Mesothelial cell of epicardium (in vitro differentiated cells): ENCODE data around the gene LIN7A. TPM values are rescaled to one million over a fixed set of nuclear protein-coding genes. Genes with fewer than 3 reads are reported as not detected.
"Not testable (repeated sequence)": the region's sequence is repeated elsewhere in the genome, so short reads cannot be mapped to it uniquely, and the experiment has no call there.

Source experiments
- DNase-seq, 2 experiments: peaks; one replicate each; pipeline ENCODE4 v3.0.0; 2021; ENCODE audit warnings: low spot score in 2 of 2; ENCODE audit not compliant: unreplicated experiment in 2 of 2
- H3K27ac Mint-ChIP-seq: 2 replicates; pipeline ENCODE4 v1.8.0; 2021; ENCODE audit warnings: mixed read lengths
- H3K27me3 Mint-ChIP-seq: 2 replicates; pipeline ENCODE4 v1.8.0; 2021; ENCODE audit warnings: low read depth, mixed read lengths
- H3K36me3 Mint-ChIP-seq: 2 replicates; pipeline ENCODE4 v1.8.0; 2021; ENCODE audit warnings: mixed read lengths
- H3K4me1 Mint-ChIP-seq: 2 replicates; pipeline ENCODE4 v1.8.0; 2021; ENCODE audit warnings: mixed read lengths
- H3K4me3 Mint-ChIP-seq: 2 replicates; pipeline ENCODE4 v1.8.0; 2021; ENCODE audit warnings: mild to moderate bottlenecking, moderate library complexity, mixed read lengths
- H3K9me3 Mint-ChIP-seq: 2 replicates; pipeline ENCODE4 v1.8.0; 2021; ENCODE audit warnings: mixed read lengths
- total RNA-seq: library from RNA; stranded (reverse); gene quantifications from 3 replicates; pipeline ENCODE4 v1.2.1, GENCODE V29; 2021
- TF ChIP-seq, protein P1 (sequence below): fragments of 200-600 bp; sonication (generic); IDR thresholded peaks from one replicate; pipeline ENCODE4 v1.5.0; 2021; ENCODE audit warnings: antibody characterized with exemption; ENCODE audit not compliant: unreplicated experiment

LIN7A gene
- total RNA-seq, 1 donor from 2014 or later = 9.9 TPM

DNA sequence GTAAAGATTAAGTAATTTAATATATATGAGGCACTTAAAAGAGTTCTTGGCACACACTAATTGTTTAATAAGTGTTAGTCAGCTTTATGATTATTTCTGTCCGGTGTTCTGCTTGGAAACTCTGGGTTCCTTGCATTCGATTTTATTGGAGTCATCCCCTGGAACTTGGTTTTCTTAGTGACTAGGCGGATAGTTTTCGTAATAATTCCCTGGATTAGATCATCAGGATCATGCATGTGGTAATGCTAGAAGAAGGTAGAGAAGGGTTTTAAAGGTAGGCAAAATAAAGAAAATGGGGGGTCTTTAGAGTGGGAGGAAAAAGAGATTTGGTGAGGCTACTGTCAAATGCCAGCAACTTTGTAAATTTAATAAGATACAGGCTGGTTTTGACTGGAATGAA lies 132.6 kb downstream of the LIN7A start:
- no peak for DNase-seq
- TF ChIP-seq, protein P1, sequence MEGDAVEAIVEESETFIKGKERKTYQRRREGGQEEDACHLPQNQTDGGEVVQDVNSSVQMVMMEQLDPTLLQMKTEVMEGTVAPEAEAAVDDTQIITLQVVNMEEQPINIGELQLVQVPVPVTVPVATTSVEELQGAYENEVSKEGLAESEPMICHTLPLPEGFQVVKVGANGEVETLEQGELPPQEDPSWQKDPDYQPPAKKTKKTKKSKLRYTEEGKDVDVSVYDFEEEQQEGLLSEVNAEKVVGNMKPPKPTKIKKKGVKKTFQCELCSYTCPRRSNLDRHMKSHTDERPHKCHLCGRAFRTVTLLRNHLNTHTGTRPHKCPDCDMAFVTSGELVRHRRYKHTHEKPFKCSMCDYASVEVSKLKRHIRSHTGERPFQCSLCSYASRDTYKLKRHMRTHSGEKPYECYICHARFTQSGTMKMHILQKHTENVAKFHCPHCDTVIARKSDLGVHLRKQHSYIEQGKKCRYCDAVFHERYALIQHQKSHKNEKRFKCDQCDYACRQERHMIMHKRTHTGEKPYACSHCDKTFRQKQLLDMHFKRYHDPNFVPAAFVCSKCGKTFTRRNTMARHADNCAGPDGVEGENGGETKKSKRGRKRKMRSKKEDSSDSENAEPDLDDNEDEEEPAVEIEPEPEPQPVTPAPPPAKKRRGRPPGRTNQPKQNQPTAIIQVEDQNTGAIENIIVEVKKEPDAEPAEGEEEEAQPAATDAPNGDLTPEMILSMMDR = no peak
- no peaks in the 10 kb centered on the region for H3K27me3 Mint-ChIP-seq
- H3K9me3 Mint-ChIP-seq = peaks cover 7% of the 10 kb centered on the region
- peaks cover 1% of the 10 kb centered on the region for H3K4me1 Mint-ChIP-seq
- H3K36me3 Mint-ChIP-seq = peaks cover 9% of the 10 kb centered on the region
- no peak overlapping the region for H3K27ac Mint-ChIP-seq
- H3K4me3 Mint-ChIP-seq = no peak overlapping the region

DNA sequence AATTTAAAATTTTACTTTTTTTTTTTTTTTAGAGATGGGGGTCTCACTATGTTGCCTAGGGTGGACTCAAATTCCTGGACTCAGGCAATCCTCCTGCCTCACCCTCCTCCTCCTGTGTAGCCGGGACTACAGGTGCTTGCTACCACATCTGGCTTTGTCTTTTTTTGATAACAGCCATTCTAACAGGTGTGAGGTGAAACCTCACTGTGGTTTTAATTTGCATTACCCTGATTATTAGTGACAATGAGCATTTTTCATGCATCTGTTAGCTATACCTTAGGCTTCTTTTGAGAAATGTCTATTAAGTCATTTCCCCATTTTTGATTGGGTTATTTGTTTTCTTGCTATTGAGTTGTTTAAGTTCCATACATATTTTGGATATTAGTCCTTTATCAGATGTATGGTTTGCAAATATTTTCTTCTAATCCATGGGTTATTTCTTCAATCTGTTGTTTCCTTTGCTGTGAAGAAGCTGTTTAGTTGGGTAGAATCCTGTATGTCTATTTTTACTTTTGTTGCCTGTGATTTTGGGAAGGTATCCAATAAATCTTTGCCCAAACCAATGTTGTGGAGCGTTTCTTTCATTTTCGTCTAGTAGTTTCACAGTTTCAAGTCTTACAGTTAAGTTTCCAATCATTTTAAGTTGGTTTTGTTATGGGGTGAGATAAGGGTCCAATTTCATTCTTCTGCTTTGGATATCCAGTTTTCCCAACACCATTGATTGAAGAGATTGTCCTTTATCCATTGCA lies 134.9 kb downstream of the LIN7A start:
- TF ChIP-seq, protein P1 = no peak
- Mint-ChIP-seq H3K27ac (no peak overlapping the region), H3K36me3 (peaks cover 9% of the 10 kb centered on the region), H3K9me3 (peaks cover 7% of the 10 kb centered on the region), H3K4me3 (no peak overlapping the region), H3K27me3 (no peaks in the 10 kb centered on the region), H3K4me1 (no peaks in the 10 kb centered on the region)
- DNase-seq = no peak

DNA sequence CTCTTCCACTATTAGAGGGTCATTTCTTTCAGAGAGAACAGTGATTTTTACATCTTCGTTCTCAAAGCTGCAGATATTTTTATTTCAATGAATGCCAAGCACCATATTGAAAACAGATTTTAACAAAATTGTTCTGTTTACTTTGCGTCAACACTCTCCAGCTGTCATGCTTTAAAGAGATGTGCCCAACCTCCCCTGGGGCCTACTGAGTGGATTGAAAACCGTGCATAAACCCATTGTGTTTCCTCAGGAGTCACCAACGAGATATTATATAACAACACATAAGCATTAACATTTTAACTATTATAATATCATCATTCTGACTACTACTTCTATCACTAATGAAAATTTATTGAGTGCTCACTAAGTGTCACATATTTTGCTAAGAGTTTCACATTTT lies 139.5 kb downstream of the LIN7A start:
- H3K4me3 Mint-ChIP-seq = no peak overlapping the region
- H3K27ac Mint-ChIP-seq = no peak overlapping the region
- no peak for DNase-seq
- H3K9me3 Mint-ChIP-seq = peaks cover 4% of the 10 kb centered on the region
- TF ChIP-seq, protein P1 = no peak
- H3K27me3 Mint-ChIP-seq = no peaks in the 10 kb centered on the region
- peaks cover 7% of the 10 kb centered on the region for H3K36me3 Mint-ChIP-seq
- H3K4me1 Mint-ChIP-seq = peaks cover 6% of the 10 kb centered on the region

DNA sequence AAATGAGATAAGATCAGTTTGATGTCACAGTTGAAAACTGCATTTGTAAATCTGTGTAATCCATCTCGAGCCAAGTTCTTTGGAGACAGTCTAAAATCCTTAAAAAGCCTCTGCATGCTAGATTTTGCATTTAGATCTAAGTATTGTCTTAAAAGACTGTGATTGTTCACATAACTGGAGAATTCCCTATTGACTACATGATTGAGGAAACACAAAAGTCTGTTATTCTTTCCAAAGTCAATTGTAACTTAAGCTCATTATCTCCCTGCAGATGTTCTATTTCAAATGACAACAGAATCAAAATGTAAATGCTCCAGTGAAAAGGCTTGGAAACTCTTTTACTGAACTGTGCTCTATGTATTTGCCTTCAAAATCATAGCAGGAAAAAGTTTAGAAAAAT lies 143.2 kb downstream of the LIN7A start:
- H3K9me3 Mint-ChIP-seq = no peaks in the 10 kb centered on the region
- TF ChIP-seq, protein P1 = no peak
- H3K27ac Mint-ChIP-seq = no peak overlapping the region
- H3K4me1 Mint-ChIP-seq = peaks cover 6% of the 10 kb centered on the region
- H3K27me3 Mint-ChIP-seq = no peaks in the 10 kb centered on the region
- DNase-seq = no peak
- H3K4me3 Mint-ChIP-seq = no peak overlapping the region
- H3K36me3 Mint-ChIP-seq = no peaks in the 10 kb centered on the region

DNA sequence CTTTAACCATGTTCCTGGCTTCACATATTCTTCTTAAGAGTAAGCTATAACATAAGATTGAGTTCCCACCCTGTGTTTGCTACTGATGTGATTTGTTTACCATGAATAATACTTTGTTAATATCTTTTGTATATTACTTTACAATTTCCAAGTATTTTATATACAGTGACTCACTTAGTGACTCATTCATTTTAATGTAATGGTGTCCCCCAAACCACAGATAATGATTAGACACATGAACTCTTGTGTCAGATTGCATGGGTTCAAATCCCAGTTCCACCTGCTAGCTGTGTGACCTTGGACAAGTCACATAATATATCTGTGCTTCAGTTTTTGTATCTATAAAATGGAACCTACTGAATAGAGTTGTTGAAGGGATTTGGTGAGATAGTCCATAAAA lies 144.9 kb downstream of the LIN7A start:
- Mint-ChIP-seq H3K27ac (no peak overlapping the region), H3K36me3 (no peaks in the 10 kb centered on the region), H3K4me1 (peaks cover 6% of the 10 kb centered on the region), H3K9me3 (no peaks in the 10 kb centered on the region), H3K27me3 (no peaks in the 10 kb centered on the region), H3K4me3 (no peak overlapping the region)
- DNase-seq = no peak
- TF ChIP-seq, protein P1 = no peak

DNA sequence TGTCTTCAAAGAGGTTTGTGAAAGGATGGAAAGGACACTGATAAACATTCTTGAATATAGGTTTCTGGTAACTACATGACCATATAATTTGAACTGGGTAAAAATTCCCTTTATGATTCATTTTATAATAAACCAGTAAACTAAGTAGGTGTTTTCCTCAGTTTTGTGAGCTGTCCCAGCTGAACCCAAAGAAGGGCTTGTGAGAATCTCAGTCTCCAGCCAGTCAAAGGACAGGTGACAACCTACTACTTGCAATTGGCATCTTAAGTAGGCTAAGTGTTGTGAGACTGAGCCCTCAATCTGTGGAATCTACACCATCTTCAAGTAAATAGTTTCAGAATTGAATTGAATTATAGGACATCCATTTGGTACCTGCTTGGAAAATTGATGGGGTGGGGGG lies 145.9 kb downstream of the LIN7A start:
- Mint-ChIP-seq H3K27me3 (peaks cover 5% of the 10 kb centered on the region), H3K4me3 (no peak overlapping the region), H3K27ac (no peak overlapping the region), H3K9me3 (no peaks in the 10 kb centered on the region), H3K4me1 (peaks cover 6% of the 10 kb centered on the region), H3K36me3 (no peaks in the 10 kb centered on the region)
- DNase-seq = no peak
- TF ChIP-seq, protein P1 = no peak

DNA sequence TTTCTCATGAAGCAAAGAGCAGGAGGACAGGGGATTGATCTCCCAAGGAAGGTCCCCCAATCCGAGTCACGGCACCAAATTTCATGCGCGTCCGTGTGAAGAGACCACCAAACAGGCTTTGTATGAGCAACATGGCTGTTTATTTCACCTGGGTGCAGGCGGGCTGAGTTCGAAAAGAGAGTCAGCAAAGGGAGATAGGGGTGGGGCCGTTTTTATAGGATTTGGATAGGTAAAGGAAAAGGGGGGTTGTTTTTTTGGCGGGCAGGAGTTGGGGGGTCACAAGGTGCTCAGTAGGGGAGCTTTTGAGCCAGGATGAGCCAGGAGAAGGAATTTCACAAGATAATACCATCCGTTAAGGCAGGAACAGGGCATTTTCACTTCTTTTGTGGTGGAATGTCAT lies 149.3 kb downstream of the LIN7A start:
- H3K4me1 Mint-ChIP-seq, H3K9me3 Mint-ChIP-seq, H3K27ac Mint-ChIP-seq, DNase-seq, H3K4me3 Mint-ChIP-seq, H3K27me3 Mint-ChIP-seq, H3K36me3 Mint-ChIP-seq: not testable (repeated sequence)

DNA sequence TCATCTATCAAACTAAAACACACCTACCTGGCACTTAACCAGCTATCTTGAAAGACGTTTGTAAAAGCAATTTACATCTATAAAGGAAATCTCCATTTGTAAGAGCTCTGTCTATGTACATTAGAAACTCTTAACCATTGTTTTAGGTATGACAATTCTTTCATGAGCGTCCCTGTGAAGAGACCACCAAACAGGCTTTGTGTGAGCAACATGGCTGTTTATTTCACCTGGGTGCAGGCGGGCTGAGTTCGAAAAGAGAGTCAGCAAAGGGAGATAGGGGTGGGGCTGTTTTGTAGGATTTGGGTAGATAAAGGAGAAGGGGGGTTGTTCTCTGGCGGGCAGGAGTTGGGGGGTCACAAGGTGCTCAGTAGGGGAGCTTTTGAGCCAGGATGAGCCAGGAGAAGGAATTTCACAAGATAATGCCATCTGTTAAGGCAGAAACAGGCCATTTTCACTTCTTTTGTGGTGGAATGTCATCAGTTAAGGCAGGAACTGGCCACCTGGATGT lies 154.7 kb downstream of the LIN7A start:
- H3K4me1 Mint-ChIP-seq = peaks cover 14% of the 10 kb centered on the region
- not testable (repeated sequence) for H3K27ac Mint-ChIP-seq, H3K36me3 Mint-ChIP-seq, DNase-seq, H3K27me3 Mint-ChIP-seq, H3K4me3 Mint-ChIP-seq
- peaks cover 12% of the 10 kb centered on the region for H3K9me3 Mint-ChIP-seq
